Measurements from ENCODE around the gene AMBP.

Gene AMBP

DNA sequence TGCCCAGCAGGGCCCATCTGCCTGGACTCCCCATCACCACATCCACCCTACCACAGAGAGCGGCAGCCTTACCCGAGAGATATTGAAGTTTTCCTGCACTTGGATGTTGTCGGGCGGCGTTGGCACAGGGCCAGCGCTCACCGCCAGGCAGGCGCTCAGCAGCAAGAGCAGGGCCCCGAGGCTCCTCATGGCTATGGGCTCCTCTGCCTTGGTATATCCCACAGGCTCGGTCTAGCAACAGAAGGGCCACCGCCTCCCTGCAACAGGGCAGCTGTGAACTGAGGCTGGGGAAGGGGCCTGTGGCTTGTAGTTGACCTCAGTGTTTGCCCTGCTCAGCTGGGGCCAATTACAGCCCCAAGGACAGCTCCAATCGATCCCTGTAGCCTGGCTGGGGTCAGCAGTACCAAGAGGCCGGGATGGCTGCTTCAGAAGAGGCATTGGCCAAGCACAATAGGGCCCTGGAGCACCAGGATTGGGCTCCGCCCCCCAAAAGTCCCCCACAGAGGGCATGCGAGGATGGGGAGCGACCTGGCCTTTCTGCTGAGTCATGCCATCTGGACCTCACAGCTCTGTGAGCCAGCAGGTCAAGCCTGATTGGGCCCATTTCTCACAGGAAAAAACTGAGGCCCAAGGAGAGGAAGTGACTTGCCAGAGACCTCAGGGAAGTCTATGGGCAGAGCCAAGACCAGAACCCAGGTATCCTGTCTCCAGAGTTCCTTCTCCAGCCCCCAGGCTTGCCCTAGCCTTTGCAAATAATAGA lies at the start of gene AMBP:
AMBP (minus strand) TSS at position 280 of the 760 bp plus-strand sequence; CDS start at position 189, 91 bp downstream.
- DNase-seq (ENCODE audit: low read depth) = no peak

DNA sequence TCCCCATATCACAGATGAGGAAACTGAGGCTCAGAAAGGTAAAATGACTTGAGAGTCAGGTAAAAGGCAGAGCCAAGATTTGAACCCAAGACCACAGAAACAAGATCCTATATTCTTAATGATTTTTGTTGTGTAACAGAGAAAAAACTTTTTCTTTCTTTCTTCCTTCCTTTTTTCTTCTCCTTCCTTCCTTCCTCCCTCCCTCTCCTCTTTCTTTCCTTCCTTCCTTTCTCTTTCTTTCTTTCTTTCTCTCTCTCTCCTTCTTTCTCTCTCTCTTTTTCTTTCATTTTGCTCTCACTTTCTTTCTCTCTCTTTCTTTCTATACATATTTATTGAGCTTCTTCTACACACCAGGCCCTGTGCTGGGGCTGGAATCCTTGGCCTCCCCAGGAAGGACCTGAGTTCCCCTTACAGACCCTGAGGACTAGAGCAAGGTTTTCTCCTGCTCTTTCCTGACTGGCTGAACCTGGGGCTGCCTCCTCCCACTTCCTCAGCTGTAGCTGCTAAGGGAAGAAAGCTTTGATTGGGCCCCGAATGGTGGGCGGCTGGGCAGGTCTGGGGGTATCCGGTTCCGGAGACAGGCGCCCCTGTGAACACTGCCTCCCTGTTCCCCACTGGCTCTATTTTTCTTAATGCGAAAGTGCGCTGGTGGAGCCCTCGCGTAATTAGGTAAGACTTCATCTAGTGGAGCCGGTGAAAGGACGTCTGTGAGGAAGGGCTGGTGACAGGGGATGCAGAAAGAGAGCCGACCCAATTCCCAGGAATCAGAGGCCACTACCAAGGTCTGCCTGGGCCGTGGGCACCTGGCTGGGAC lies 48.4 kb upstream of the AMBP start:
- DNase-seq (ENCODE audit: low read depth) = no peak

DNA sequence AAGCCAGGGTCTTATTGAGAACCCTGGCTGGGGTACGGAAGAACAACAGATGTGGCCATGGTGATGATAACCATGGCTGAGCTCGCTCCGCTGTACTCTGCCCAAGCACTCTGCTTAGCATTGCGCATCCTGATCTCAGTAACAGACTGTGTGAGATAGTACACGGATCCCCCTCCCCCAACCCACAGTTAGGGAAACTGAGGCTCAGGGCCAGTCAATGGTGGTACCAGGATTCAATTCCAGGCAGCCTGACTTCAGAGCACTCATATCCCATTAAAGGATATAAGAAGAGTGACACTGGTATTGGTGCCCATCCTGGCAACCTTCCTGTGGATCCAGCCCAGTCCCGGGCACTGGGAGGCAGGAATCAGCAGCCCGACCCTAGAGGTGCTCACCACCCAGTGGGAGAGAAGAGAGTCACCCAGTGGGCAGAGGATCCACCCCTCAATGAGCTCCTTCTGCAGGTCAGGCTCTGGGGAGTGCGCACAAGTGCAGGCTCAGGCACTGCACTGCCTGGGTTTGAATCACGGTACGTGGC lies 47.4 kb upstream of the AMBP start:
- no peak for DNase-seq (ENCODE audit: low read depth)

DNA sequence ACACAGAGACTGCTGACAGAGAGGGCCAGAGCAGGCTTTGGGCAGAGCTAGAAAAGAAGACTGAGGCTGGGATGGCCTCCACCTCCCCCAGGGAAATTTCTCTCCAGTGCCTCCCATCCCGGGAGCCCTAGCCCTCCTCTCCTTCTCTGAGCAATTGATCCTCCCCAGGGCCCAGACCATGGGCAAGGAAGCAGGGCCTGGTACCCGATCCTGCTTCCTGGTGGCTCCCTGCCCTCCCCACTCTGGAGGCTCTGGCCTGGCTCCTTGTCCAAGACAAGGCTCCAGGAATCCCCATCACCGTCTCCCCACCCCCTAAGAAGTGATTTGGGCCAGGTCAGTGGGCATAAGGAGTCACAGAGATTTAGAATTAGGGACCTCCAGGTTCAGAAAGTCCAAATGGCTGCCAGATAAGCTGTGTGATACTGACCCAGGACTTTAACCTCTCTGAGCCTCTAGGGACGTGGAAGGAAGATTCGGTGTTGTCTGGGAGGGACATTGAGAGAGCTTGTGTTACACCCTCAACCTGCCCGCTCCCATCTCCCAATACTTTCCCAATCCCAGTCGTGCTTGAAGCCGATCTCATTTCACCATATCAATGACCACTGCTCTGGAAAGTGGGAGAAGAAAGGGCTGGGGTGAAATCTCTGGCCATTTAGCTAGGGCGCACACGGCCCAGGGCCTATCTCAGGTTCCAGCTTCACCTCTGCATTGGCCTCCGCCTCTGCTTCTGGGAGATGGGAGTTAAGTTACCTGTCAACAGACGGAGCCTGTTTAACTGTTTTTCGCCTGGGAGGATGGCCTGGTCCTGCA lies 46.8 kb upstream of the AMBP start:
- no peak for DNase-seq (ENCODE audit: low read depth)

DNA sequence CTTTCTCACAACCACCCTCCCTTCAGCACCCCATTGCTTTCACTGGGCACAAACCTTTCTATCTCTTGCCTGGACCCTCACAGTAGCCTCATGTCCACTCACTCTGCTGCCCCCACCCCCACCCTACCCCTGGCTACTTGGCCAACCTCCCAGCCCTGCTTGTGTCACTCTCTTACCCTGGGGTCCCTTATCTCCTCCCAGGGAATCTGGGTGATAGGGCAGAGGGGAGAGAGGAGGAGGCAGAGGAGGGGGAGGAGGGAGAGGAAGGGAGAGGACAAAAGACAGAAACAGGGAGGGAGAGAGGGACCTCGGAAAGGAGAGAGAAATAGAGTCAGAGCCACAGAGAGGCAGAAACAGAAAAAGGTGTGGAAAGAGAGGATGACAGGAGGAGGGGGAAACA lies 46.0 kb upstream of the AMBP start:
- no peak for DNase-seq (ENCODE audit: low read depth)

DNA sequence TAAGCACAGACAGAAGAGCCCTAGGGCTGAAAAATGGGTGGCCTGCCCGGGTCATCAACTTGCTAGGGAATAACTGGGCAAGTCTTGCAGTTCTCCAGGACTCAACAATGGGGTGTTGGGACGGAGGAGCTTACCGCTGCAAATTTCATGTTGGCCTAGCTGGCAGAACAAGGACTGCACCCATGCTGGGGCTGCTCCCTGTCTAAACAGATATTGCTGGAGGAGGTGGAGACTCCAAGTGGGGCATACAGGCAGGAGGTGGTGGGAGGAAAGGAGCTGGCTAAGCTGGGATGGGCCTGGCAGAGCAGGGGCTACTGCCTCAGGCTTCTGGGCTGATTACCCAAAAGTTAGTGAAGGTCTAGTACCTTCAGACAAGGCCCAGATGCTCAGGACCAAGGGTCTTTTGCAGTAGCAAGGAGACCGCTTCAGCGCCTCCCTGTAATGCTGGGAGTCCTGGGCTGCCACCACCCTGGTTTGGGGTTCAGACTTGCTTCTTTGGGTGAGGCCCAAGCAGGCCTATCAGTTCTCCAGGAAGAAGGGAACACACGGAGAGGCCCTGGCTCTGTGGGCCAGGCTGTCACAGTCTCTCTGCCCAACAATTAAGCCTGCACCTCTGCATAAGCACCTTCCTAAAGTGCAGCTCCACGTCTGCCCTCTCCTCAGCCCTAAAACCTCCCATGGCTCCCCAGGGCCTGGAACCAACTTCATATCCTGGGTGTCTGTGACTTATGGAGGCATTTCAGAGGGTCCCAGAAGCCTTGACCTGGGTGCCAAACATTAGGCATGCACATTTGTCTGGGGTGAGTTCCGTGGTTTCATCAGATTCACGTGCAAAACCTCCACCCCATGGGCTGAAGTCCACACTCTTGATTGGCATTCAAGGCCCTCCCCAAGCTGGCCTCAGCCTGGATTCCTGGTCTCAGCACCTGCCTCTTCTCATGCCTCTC lies 45.2 kb upstream of the AMBP start:
- DNase-seq (ENCODE audit: low read depth) = no peak

DNA sequence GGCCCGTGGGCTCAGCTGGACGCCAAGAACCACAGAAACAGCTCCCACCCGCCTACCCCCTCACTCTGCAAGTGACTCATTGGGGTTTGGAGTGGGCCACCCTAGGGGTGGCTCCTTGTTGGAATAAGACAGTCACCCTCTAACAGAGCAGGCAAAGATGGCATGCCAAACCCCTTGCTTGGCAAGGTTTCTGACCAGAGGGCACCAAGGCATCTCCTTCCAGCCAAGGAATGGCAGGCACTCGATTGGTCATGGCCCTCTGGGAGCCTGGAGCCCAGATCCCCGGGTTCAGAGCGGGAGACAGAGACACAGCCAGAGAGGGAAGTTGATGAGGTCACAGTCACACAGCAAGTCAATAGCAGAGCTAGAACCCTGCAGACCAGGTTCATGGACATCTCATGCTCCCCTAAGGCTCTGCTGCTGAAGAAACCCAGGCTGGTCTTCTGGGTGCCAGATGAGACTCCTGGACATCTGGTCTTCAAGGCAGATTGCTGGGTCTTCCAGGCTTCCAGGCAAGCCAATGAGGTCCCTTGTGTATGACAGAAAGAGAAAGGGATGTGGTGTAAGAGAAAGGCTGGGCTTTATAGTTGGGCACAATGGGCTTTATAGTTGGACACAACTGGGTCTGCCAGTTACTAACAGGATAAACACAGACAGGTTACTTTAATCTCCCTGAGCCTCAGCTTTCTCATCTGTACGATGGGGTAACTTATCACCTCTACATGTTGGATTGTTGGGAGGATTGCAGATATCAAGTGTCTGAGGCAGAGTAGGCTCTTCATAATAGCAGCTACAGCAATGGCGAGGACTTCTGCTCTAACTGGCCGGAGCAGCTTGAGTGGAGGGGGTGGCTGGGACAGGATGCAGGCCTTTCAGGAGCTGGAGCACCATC lies 44.3 kb upstream of the AMBP start:
- DNase-seq (ENCODE audit: low read depth) = no peak

DNA sequence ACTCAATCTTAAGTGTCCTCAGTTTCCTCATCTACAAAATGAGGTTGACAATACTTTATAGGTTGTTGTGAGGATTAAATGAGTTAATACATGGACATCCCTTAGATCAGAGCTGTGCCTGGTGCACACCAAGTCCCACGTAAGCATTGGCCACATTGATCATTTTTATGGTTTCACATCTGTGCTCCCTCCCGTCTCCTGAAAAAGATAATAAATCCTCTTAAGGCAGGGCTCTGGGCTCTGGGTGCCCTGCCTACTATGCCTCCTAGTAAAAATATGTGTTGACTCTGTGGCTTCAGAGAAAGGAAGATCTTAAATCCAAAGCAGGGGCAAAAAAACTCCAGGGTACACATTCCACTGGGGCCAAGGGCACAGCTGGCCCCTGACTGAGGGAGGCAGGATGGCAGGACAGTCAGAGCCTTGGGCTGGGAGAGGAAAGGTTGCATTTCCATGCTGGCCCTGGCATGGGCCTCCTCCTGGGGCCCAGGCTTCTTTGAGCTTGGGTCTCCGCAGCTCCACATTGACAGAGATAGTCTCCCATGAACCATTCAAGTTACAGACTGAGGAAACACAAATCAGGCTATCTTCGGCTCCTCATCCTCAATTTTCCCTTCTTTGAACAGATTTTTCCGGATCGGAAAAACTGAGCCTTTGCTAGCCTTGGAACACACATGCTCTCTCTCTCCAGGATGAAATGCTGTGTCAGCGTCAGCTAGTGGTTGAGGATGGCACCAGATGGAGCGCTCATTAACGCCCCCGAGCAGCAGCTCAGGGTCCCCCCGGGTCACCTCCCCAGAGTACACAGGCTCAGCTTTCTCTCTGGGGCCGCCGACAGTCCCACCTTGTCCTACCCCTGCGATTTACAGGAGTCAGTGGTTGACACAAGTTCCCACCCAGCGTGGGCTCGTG lies 43.4 kb upstream of the AMBP start:
- no peak for DNase-seq (ENCODE audit: low read depth)

DNA sequence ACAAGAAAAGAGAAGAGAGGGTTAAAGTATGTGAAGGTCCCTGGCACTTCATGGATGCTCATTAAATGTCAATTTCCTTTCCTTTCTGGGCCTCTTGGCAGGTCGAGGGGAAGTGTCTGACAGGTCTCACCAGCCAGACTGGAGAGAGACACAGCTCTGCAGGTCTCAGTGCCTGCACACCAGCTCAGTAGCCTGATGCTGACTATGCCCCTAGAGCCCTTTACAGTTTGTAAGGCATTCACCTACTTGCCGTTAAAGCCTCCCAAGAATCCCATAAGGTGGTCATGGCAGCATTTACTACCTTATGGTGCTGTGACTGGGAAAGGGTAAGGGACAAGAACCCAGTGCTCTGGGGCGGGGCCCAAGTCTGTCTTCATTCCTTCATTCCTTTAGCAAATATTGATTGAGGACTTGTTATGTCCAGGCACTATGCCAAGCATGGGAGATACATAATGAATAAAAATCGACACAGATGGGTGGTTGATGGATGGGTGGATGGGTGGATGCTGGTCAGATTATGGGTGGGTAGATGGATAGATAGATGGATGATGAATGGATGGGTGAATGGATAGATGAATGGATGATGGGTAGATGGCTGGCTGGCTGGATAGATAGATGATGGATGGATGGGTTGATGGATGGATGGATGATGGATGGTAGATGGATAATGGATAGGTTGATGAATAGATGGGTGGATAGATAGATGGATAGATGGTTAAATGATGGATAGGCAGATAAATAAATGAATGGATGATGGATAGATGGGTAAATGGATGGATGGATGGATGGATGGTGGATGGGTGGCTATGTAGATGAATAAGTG lies 42.3 kb upstream of the AMBP start:
- no peak for DNase-seq (ENCODE audit: low read depth)

DNA sequence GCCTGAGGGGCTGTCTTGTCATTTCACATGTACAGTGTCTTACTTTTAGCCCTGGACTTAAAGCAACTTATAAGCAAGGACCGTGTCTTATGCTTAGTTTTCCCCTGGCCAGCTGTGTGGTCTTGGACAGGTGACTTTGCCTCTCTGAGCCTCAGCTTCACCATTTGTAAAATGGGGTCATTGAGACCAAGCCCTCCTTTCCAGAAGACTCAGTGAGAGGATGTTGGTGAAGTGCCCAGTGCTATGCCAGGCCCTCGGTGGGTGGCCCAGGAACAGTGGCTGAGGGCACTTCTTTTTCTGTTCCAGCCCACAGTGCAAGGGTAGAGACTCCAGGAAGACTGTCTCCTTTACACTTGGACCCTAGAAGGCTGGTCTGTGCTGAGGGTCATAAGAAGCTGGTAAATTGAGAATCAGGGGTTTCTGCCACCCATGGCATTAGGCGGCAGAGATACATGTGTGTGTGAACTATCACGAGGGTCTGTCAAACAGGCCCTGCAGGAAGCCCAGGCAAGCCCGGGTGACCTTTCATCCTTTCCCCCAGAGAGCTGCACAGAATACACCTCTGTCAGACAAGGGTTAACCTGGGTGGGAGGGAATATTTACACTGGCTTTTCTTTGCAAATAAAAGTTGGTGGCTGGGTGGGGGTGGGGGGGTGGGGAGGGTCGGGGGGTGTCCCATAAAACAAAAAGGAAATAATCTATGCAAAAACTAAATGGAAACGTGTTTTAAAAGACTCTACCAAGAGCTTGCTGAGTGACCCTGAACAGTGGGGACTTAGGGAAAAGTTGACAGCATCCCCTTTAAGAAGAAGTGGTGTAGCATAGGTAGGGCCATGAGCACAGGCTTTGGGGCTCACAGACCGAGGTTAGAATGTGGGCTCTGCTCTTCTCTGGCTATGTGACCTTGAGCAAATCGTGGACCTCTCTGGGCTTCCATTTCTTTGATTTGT lies 41.4 kb upstream of the AMBP start:
- no peak for DNase-seq (ENCODE audit: low read depth)

DNA sequence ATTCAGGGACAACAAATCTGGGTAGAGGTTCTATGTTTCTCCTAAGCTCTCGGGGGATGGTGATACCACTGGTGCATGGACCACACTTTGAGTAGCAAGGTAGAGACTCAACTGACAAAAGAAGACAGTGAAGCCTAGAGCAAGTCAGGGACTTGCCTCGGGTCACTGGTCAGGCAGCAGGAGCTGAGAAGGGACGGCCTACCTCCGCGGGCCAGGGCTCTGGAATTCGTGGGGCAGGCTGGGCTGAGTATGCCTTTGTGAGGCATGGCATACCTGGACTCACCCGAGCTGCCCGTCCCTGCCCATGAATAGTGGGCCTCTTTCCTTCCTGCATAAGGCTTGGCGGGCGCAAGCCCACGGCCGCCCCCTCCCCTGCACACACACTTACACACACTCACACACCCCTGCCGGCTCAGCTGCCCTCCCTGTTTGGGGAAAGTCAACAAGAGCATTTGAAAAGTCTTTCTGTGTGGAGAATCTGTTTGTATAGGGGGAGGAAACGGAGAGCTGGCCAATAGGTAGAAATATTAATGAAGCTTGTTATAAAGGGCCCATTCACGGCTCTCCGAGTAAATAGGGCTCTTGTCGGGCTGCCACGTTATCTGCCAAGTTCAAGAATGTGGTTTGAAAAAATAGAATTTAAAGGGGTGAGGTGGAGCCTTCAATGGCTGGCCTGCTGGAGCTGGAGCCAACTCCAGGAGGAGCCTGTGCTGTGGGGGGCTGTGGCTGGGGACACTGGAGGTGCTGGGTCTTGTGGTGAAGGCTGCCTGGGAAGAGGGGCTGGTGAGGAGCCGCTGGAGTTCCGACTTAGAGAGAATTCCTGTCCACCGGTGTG lies 40.1 kb upstream of the AMBP start:
- DNase-seq (ENCODE audit: low read depth) = no peak

DNA sequence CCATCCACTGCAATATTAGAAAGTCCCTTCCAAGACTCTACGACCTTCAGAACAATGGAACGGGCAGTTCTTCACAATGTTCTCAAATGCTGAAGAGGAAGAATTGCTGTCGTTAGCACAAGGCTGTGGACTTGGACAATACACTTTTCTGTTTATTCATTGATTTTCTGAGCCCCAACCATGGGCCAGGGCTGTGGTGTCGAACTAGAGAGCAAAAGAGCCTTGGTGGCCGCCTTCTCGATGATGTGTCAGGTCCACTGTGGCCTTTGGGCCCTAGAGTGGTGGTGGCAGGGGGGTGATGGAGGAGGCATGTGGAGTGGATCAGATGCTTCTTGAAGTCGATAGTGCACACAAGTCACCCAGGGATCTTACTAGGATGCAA lies 39.5 kb upstream of the AMBP start:
- DNase-seq (ENCODE audit: low read depth) = no peak

DNA sequence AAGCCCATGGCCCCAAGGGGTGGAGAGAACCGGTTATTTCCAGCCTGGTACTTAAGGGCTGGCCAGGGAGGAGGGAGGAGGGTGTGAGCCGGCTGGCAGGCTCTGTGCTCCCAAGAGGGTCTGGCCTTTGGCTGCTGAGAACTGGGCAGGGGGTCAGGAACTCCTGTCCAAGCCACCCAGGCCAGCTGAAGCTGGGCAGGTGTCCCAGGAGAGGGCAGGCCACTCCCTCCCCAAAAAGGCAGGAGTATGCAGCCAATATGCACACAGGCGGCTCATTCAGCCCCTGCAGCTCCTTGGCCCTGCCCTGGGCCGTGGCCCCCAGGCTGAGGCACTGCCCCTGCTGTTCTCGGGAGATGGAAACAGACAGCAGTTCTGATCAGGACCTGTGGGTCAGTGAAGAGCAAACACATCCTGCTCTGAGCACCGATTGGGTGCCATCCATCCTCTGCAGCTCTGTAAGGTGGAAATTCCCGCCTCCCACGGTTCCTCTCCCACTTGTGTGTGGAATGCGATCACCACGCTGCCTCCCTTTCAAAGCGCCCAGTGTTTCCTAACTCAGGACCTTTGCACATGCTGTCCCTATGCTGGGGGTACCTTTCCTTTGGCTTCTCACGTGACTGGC lies 38.1 kb upstream of the AMBP start:
- DNase-seq (ENCODE audit: low read depth) = no peak

DNA sequence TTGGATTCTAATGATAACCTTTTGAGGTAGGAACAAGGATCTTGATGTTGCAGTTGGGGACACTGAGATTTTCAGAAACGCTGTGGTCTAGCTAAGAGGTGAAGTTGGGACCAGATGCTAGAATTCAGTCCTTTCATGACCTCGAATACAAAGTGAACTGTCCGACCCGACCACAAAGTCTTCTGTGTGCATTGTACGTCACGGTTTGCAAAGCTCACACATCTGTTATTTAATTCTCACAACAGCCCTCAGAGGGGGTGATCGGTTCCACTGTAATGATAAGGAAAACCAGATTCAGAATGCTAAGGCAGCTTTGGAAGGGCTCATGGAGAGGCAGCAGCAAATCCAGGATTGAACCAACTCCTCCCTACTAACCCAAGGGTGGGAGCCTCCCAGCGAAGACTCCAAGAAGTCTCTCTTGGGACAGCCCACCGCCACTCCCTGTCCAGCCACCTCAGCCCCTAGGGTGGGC lies 37.6 kb upstream of the AMBP start:
- no peak for DNase-seq (ENCODE audit: low read depth)

DNA sequence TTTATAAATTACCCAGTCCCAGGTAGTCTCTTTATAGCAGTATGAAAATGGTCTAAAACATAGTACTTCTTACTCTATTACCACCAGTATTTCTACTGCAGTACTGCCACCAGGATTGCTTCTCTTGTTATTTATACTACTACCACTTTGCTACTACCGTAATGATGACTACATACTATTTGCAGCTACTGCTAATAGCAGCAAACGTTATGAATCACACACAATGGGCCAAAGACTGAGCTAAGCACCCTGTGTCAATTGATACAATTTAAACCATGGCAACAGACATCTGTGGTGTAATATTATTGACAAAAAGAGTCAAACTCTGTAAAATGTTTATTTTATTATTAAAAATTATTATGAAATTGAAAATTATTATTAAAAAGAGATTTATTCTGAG lies 36.3 kb upstream of the AMBP start:
- no peak for DNase-seq (ENCODE audit: low read depth)
